GM12892 (cell line): ENCODE measurements around the gene ISLR.

Experiments
- POLR2A ChIP-seq: IDR thresholded peaks from 2 replicates; pipeline ENCODE4 v1.6.1; 2011; ENCODE audit warnings: low read depth, low read length, control low read depth
- TAF1 ChIP-seq: IDR thresholded peaks from 2 replicates; pipeline ENCODE4 v1.6.1; 2011; ENCODE audit warnings: low read depth, mild to moderate bottlenecking, control low read depth, low read length, borderline replicate concordance

DNA sequence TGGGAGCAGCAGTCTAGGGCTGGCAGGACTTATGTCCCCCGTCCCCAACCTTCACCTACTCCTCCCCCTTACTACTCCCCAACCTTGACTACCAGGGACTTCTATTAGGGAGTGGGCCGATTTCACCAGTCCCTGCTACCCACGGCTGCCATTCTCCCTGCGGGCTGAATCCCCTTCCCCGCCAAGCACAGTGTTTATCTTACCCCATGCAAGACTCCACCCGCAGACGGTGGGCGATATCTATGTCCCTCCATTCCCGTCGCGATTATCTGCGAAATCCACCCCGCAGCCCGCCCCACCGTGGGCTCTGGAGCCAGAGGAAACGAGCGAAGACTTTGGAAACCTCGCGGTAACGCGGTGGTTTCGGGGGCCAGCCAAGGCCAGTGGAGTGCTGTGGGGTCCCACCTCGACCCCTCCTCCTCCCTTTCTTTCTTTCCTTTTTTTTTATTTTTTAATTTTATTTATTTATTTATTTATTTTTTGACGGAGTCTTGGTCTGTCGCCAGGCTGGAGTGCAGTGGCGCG is 38.4 kb upstream of the ISLR start:
- TF ChIP-seq POLR2A (no peak), TAF1 (no peak)
